ENCODE data around the gene CREM. TPM values are rescaled to one million over a fixed set of nuclear protein-coding genes. Genes with fewer than 3 reads are reported as not detected.
A peak's percentile ranks its signal among the peaks of the same experiment; 100 is the strongest.

Gene CREM
- total and polyA plus RNA-seq, 10 of the 15 experiments (the other 5 are each of a cell fraction or from before 2014, with no cell fraction given), result 51.3 to 115 (median 70.6) TPM

GRCh38 chr10:35150308-35150707 lies 23.7 kb downstream of the CREM start:
- 37% methylated on average over 6 of the region's 6 CpGs for WGBS (ENCODE audit: insufficient coverage, insufficient replicate concordance, low lambda C conversion rate, missing lambda C conversion rate)
- Histone ChIP-seq H3K9ac (ENCODE audit: control insufficient read depth, insufficient read depth, low read length) (peak overlapping the region; percentile 60), H3K4me3 (peak overlapping the region; percentile 28)

GRCh38 chr10:35152992-35153391 lies 26.3 kb downstream of the CREM start:
- no peak for ATAC-seq
- H2AFZ ChIP-seq (ENCODE audit: control insufficient read depth, low read depth, low read length), result no peak overlapping the region
- POLR2A ChIA-PET, result interaction anchor here (1.0 to 1.1 kb wide), 2 partner anchors 23 to 27 kb away, joined by 3 read pairs; partner anchors contain the start of gene CREM
- no peak for FAIRE-seq
- H3K4me2 ChIP-seq (ENCODE audit: control insufficient read depth, insufficient read depth), result no peak overlapping the region
- in situ Hi-C loops (cut with MboI), result no loop called here
- SMC1A ChIA-PET (ENCODE audit: uncharacterized antibody, unreplicated experiment), result interaction anchor here (0.9 to 2.6 kb wide), 6 partner anchors 10 to 42 kb away, joined by 3 to 9 read pairs (median 3); no protein-coding TSS in a partner anchor
- no peak overlapping the region for H3K27ac ChIP-seq (ENCODE audit: control insufficient read depth, insufficient read depth)
- 93% methylated on average over 3 of the region's 3 CpGs for WGBS (ENCODE audit: insufficient coverage, insufficient replicate concordance, low lambda C conversion rate, missing lambda C conversion rate)
- DNase-seq (ENCODE audit: low read depth, low spot score), result no peak
- intact Hi-C loops (cut with micrococcal nuclease; ENCODE audit: unreplicated experiment), result no loop called here
- H3K4me3 ChIP-seq, result no peak overlapping the region
- CTCF ChIA-PET, result interaction anchor here (0.6 to 2.9 kb wide), 6 partner anchors 12 to 49 kb away, joined by 3 to 16 read pairs (median 4); no protein-coding TSS in a partner anchor
- RAD21 ChIA-PET (ENCODE audit: unreplicated experiment), result interaction anchor here (3.5 kb wide), 1 partner anchor 43 kb away, joined by 14 read pairs; no protein-coding TSS in a partner anchor
- TF ChIP-seq ZNF274 (IDR thresholded peaks at IDR 0.05; ENCODE audit: insufficient read depth, insufficient read length) (no peak), KDM1A (IDR thresholded peaks at IDR 0.05; ENCODE audit: borderline replicate concordance) (no peak), CUX1 (IDR thresholded peaks at IDR 0.05; ENCODE audit: insufficient replicate concordance, low read depth, low read length) (no peak), NFYB (IDR thresholded peaks at IDR 0.05; ENCODE audit: insufficient read depth, low read depth, low read length) (no peak), HDGF (IDR thresholded peaks at IDR 0.05) (no peak)
- no peaks in the 10 kb centered on the region for H3K27me3 ChIP-seq (replicated peaks in 1 of 2; ENCODE audit: control insufficient read depth in 2 of 2, insufficient read depth in 2 of 2, low read length in 1 of 2)
- H4K20me1 ChIP-seq (ENCODE audit: control insufficient read depth, insufficient read depth), result no peaks in the 10 kb centered on the region
- no TSS peak for BruUV-seq (replicated peaks)
- H3K36me3 ChIP-seq (ENCODE audit: control insufficient read depth in 2 of 2, insufficient read depth in 2 of 2, low read length in 1 of 2), result 0 out of 4 replicates have a peak, but pooled peaks cover 0 to 5% of the 10 kb centered on the region in 2 experiments
- H3K4me1 ChIP-seq (ENCODE audit: control insufficient read depth, insufficient read depth, low read length), result peaks cover 28% of the 10 kb centered on the region
- no peak overlapping the region for H3K9ac ChIP-seq (ENCODE audit: control insufficient read depth, insufficient read depth, low read length)
- H3K9me3 ChIP-seq (replicated peaks; ENCODE audit: control insufficient read depth, insufficient read depth, low read length), result no peaks in the 10 kb centered on the region; the same call in 2 of the 3 replicates
- peaks cover 34% of the 10 kb centered on the region for H3K79me2 ChIP-seq (ENCODE audit: control insufficient read depth, insufficient read depth, low read length)

More at GRCh38 chr10:35150308-35150707, 23.7 kb downstream of the CREM start:
- FAIRE-seq, result no peak
- peak overlapping the region; percentile 83 for H3K27ac ChIP-seq (ENCODE audit: control insufficient read depth, insufficient read depth)
- H2AFZ ChIP-seq (ENCODE audit: control insufficient read depth, low read depth, low read length), result no peak overlapping the region
- no peaks in the 10 kb centered on the region for H3K27me3 ChIP-seq (replicated peaks in 1 of 2; ENCODE audit: control insufficient read depth in 2 of 2, insufficient read depth in 2 of 2, low read length in 1 of 2)
- BruUV-seq (replicated peaks), result no TSS peak
- H3K79me2 ChIP-seq (ENCODE audit: control insufficient read depth, insufficient read depth, low read length), result peaks cover 53% of the 10 kb centered on the region
- CTCF ChIA-PET, result interaction anchor here (0.7 to 4.5 kb wide), 13 partner anchors 8 to 653 kb away, joined by 3 to 39 read pairs (median 4); partner anchors contain the start of gene CREM
- H3K4me2 ChIP-seq (ENCODE audit: control insufficient read depth, insufficient read depth), result peak overlapping the region; percentile 85
- SMC1A ChIA-PET (ENCODE audit: uncharacterized antibody, unreplicated experiment), result interaction anchor here (0.7 to 3.4 kb wide), 15 partner anchors 8 to 374 kb away, joined by 3 to 58 read pairs (median 8); partner anchors contain the start of gene CREM
- RAD21 ChIA-PET (ENCODE audit: unreplicated experiment), result interaction anchor here (0.8 to 3.3 kb wide), 12 partner anchors 13 to 70 kb away, joined by 3 to 56 read pairs (median 8); partner anchors contain the start of gene CREM
- peaks cover 42% of the 10 kb centered on the region for H3K4me1 ChIP-seq (ENCODE audit: control insufficient read depth, insufficient read depth, low read length)
- no peak for ATAC-seq
- in situ Hi-C loops (cut with MboI) (no loop called here), intact Hi-C loops (cut with micrococcal nuclease; ENCODE audit: unreplicated experiment) (no loop called here)
- POLR2A ChIA-PET, result interaction anchor here (0.6 to 2.6 kb wide), 9 partner anchors 15 to 342 kb away, joined by 3 to 18 read pairs (median 9); partner anchors contain the start of gene CREM
- TF ChIP-seq GABPA (IDR thresholded peaks at IDR 0.05; ENCODE audit: low read depth), result no peak
- TF ChIP-seq TCF12 (IDR thresholded peaks at IDR 0.05; ENCODE audit: low read depth, low read length), result peak; percentile 54; the same call in 1 of the 2 replicates
- TF ChIP-seq STAT3 (IDR thresholded peaks at IDR 0.05; ENCODE audit: low read depth, low read length), result no peak
- H3K36me3 ChIP-seq (ENCODE audit: control insufficient read depth in 2 of 2, insufficient read depth in 2 of 2, low read length in 1 of 2), result 0 out of 4 replicates have a peak, but pooled peaks cover 0 to 5% of the 10 kb centered on the region in 2 experiments
- DNase-seq (ENCODE audit: low read depth, low spot score), result no peak
- H3K9me3 ChIP-seq (replicated peaks; ENCODE audit: control insufficient read depth, insufficient read depth, low read length), result no peaks in the 10 kb centered on the region
- H4K20me1 ChIP-seq (ENCODE audit: control insufficient read depth, insufficient read depth), result no peaks in the 10 kb centered on the region

Measured in GM12878 (cell line).